Stomach (tissue), 9 donors: ENCODE results near the gene PPP1R1A. TPM values are rescaled to one million over a fixed set of nuclear protein-coding genes. Genes with fewer than 3 reads are reported as not detected.

Experiments used
- DNase-seq, 2 donors: peaks; one replicate each; pipeline versions ENCODE4 v3.0.0 to v3.0.0-alpha.2; 2013 to 2019
- H3K27ac ChIP-seq, 5 donors: fragments of 200-600 bp in 4 of 5; sonication (generic) in 4 of 5; one replicate each; pipeline ENCODE4 v1.5.1; 2013 to 2019; ENCODE audit warnings: mild to moderate bottlenecking in 1 of 5, moderate library complexity in 1 of 5
- H3K27me3 ChIP-seq, 3 donors: fragments of 200-600 bp; sonication (generic); one replicate each; pipeline ENCODE4 v1.5.1; 2017 to 2019; ENCODE audit warnings: mixed run types in 1 of 3
- H3K36me3 ChIP-seq, 4 donors: fragments of 200-600 bp; sonication (generic); 1 replicate in 3 of 4; 2 replicates in 1 of 4; pipeline ENCODE4 v1.5.1; 2016 to 2019
- H3K4me1 ChIP-seq, 4 donors: fragments of 200-600 bp; sonication (generic); one replicate each; pipeline ENCODE4 v1.5.1; 2016 to 2019
- H3K4me3 ChIP-seq, 4 donors: fragments of 200-600 bp; sonication (generic) in 3 of 4; one replicate each; pipeline ENCODE4 v1.5.1; 2016 to 2019; ENCODE audit warnings: mild to moderate bottlenecking in 1 of 4
- H3K9me3 ChIP-seq, 4 donors: fragments of 200-600 bp; sonication (generic); one replicate each; pipeline ENCODE4 v1.5.1; 2016 to 2019
- CTCF ChIP-seq, 7 experiments: fragments of 450-650 bp in 4 of 7; fragments of 200-600 bp in 3 of 7; sonication (generic) in 3 of 7; IDR thresholded peaks; one replicate each; pipeline ENCODE4 v1.5.1; 2016 to 2019; ENCODE audit warnings: antibody characterized with exemption in 7 of 7, control low read depth in 2 of 7, mild to moderate bottlenecking in 1 of 7
- EP300 ChIP-seq: sonication (generic); formaldehyde crosslinking; IDR thresholded peaks from one replicate; pipeline ENCODE4 v1.6.1; 2017; ENCODE audit warnings: antibody characterized with exemption
- POLR2A ChIP-seq, 4 donors: fragments of 450-650 bp; IDR thresholded peaks; one replicate each; pipeline ENCODE4 v1.6.1; 2016; ENCODE audit warnings: antibody characterized with exemption in 4 of 4, control low read depth in 2 of 4, mild to moderate bottlenecking in 1 of 4, moderate library complexity in 1 of 4
- POLR2AphosphoS5 ChIP-seq, 3 donors: sonication (generic); formaldehyde crosslinking; IDR thresholded peaks; one replicate each; pipeline ENCODE4 v1.6.1; 2016; ENCODE audit warnings: antibody characterized with exemption in 3 of 3
- WGBS, 5 donors: extraction: QIAGEN DNeasy Blood & Tissue Kit in 3 of 5; methylation state at CpG; one replicate each; pipeline versions ENCODE4 v1.1.5 to v1.1.7; 2013 to 2018; 5-methylcytosine and 5-hydroxymethylcytosine counted together
- intact Hi-C: fragments of 100-400 bp; cut with DNase I; formaldehyde crosslinking; loops from one replicate; pipeline ENCODE4 v1.15.1; 2023; ENCODE audit warnings: low total_unique reads
- polyA plus RNA-seq, 3 donors: library from polyadenylated mRNA; stranded (reverse); fragments of 200-250 nt; gene quantifications; one replicate each; pipeline ENCODE4 v1.2.3, GENCODE V29; 2013
- total RNA-seq, 5 donors: library from RNA; depleted of rRNA; stranded (reverse); fragments of >200 nt; gene quantifications; one replicate each; pipeline versions ENCODE4 v1.1.0 to v1.2.3, GENCODE V29; 2014 to 2016
- donor health status: healthy with polysubstance abuse.
- donor health status: Bipolar disorder and iron deficiency.
- donor health status: healthy.

PPP1R1A gene
- total and polyA plus RNA-seq, 8 donors = 2.6 to 313 (median 5.9) TPM; not detected in 1

GRCh38 chr12:54625598-54625997 lies 37.1 kb upstream of the PPP1R1A start:
- Histone ChIP-seq H3K9me3 (peaks cover 0 to 12% (median 6%) of the 10 kb centered on the region in 4 donors), H3K4me3 (no peak overlapping the region), H3K27me3 (peaks cover 0 to 33% (median 0%) of the 10 kb centered on the region in 3 donors), H3K27ac (no peak overlapping the region), H3K36me3 (no peaks in the 10 kb centered on the region), H3K4me1 (no peaks in the 10 kb centered on the region)
- TF ChIP-seq CTCF (IDR thresholded peaks at IDR 0.05) = no peak
- no peak for TF ChIP-seq POLR2AphosphoS5 (IDR thresholded peaks at IDR 0.05)
- no peak for TF ChIP-seq EP300
- no peak for TF ChIP-seq POLR2A (IDR thresholded peaks at IDR 0.05)
- intact Hi-C loops = no loop called here
- no peak for DNase-seq

- intact Hi-C loops = no loop called here
- no peaks in the 10 kb centered on the region for H3K36me3 ChIP-seq
- no peak overlapping the region for H3K27ac ChIP-seq
- no peaks in the 10 kb centered on the region for H3K4me1 ChIP-seq
- peaks cover 0 to 12% (median 6%) of the 10 kb centered on the region in 4 donors for H3K9me3 ChIP-seq
- TF ChIP-seq EP300 = no peak
- no peak overlapping the region for H3K4me3 ChIP-seq
- 43 to 54% (median 47%) methylated on average over 5 of the region's 5 CpGs for WGBS, 5 donors
- H3K27me3 ChIP-seq = peaks cover 0 to 33% (median 0%) of the 10 kb centered on the region in 3 donors
- DNase-seq = peak in 1 of 2 donors; percentile 11
Observed at GRCh38 chr12:54624315-54625279, 36.1 kb upstream of the PPP1R1A start.

- Histone ChIP-seq H3K9me3 (peaks cover 0 to 7% (median 5%) of the 10 kb centered on the region in 4 donors), H3K4me3 (no peak overlapping the region), H3K4me1 (no peaks in the 10 kb centered on the region), H3K27ac (no peak overlapping the region), H3K27me3 (peaks cover 0 to 33% (median 0%) of the 10 kb centered on the region in 3 donors), H3K36me3 (no peaks in the 10 kb centered on the region)
- no peak for TF ChIP-seq POLR2A (IDR thresholded peaks at IDR 0.05)
- no peak for TF ChIP-seq CTCF (IDR thresholded peaks at IDR 0.05)
- TF ChIP-seq POLR2AphosphoS5 (IDR thresholded peaks at IDR 0.05) = no peak
- TF ChIP-seq EP300 = no peak
- intact Hi-C loops = no loop called here
- no peak for DNase-seq
Observed at GRCh38 chr12:54622463-54623183, 34.2 kb upstream of the PPP1R1A start.

GRCh38 chr12:54616933-54617680 lies 28.6 kb upstream of the PPP1R1A start:
- Histone ChIP-seq H3K9me3 (no peaks in the 10 kb centered on the region), H3K36me3 (no peaks in the 10 kb centered on the region), H3K27ac (no peak overlapping the region), H3K4me3 (no peak overlapping the region), H3K27me3 (peaks cover 0 to 9% (median 0%) of the 10 kb centered on the region in 3 donors), H3K4me1 (no peaks in the 10 kb centered on the region)
- intact Hi-C loops = no loop called here
- no peak for DNase-seq
- no peak for TF ChIP-seq POLR2A (IDR thresholded peaks at IDR 0.05)
- TF ChIP-seq CTCF (IDR thresholded peaks at IDR 0.05) = no peak
- TF ChIP-seq EP300 = no peak
- TF ChIP-seq POLR2AphosphoS5 (IDR thresholded peaks at IDR 0.05) = no peak
- WGBS, 5 donors = 53 to 65% (median 58%) methylated on average over 6 of the region's 6 CpGs
